Large intestine (tissue), 12 donors: ENCODE results near the gene ASPDH. TPM values are rescaled to one million over a fixed set of nuclear protein-coding genes. Genes with fewer than 3 reads are reported as not detected.

Experiments
- DNase-seq, 2 donors: peaks; one replicate each; pipeline versions ENCODE4 v3.0.0 to v3.0.0-alpha.2; 2013
- H3K27ac ChIP-seq: one replicate; pipeline ENCODE4 v1.5.1; 2013; ENCODE audit warnings: low read length
- H3K27me3 ChIP-seq: 2 replicates; pipeline ENCODE4 v1.6.1; 2013; ENCODE audit warnings: low read length; ENCODE audit not compliant: control insufficient read depth, insufficient read depth
- H3K36me3 ChIP-seq: 2 replicates; pipeline ENCODE4 v1.6.1; 2013; ENCODE audit warnings: low read length; ENCODE audit not compliant: control insufficient read depth, insufficient read depth
- H3K4me1 ChIP-seq: one replicate; pipeline ENCODE4 v1.6.1; 2013; ENCODE audit warnings: low read length; ENCODE audit not compliant: control insufficient read depth, insufficient read depth
- H3K4me3 ChIP-seq: one replicate; pipeline ENCODE4 v1.5.1; 2013; ENCODE audit warnings: low read length
- H3K9me3 ChIP-seq: one replicate; pipeline ENCODE4 v1.6.1; 2013; ENCODE audit warnings: mild to moderate bottlenecking, low read depth, low read length, moderate library complexity; ENCODE audit not compliant: control insufficient read depth
- WGBS: methylation state at CpG from one replicate; pipeline ENCODE4 v1.1.5; 2013; ENCODE audit warnings: low lambda C conversion rate; ENCODE audit not compliant: insufficient coverage; 5-methylcytosine and 5-hydroxymethylcytosine counted together
- long read RNA-seq, 11 donors: transcript quantifications; one replicate each; lab custom pipeline, GENCODE V29; 2026
- polyA plus RNA-seq: library from polyadenylated mRNA; unstranded; fragments of 120-200 nt; gene quantifications from one replicate; pipeline ENCODE4 v1.2.1, GENCODE V29; 2013

ASPDH gene
- polyA plus RNA-seq = 4.4 TPM
- long read RNA-seq, donor 1 = 0 reads
- long read RNA-seq, donor 2, partial matches to known transcripts = 0 of 2 reads
- long read RNA-seq, donor 2, other reads (novel, unspliced or antisense) = 0 of 2 reads
- long read RNA-seq, donor 3, partial matches to known transcripts = 0 of 1 reads
- long read RNA-seq, donor 3, other reads (novel, unspliced or antisense) = 0 of 1 reads
- long read RNA-seq, donor 4 = 0 reads
- long read RNA-seq, donor 5 = 0 reads
- long read RNA-seq, donor 6 = 0 reads
- long read RNA-seq, donor 7 = 0 reads
- long read RNA-seq, donor 8, partial matches to known transcripts = 0 of 1 reads
- long read RNA-seq, donor 8, other reads (novel, unspliced or antisense) = 0 of 1 reads
- long read RNA-seq, donor 9 = 0 reads
- long read RNA-seq, donor 10 = 0 reads
- long read RNA-seq, donor 11, partial matches to known transcripts = 0 of 1 reads
- long read RNA-seq, donor 11, other reads (novel, unspliced or antisense) = 0 of 1 reads

DNA sequence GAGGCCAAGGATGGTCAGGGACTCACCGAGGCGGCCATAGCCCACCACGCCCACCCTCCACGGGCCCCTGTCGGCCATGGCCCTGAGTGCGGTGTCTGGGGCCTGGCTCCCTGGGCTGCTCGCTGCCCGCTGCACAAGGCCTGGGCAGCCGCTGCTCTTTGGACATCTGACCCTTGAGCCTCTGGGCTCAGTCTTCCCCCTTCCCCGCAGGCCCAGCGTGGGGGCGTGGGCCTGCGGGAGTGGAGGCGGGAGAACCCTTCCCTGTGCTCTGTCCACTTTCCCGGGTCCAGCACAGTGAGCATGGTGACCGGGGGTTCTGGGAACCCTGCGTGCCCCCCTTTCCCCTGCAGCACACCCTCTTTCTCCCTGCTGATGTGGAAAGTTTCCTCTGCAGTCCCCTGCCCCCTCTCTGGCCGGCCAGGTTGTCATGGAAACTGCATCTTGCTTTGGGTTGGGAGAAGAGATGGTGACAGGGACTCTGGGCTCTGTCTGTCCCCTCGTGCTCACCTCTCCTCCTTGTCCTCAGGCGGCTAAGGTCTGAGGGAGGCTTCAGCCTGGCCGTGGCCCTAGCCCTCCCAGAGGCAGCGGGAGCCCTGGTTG is at the start of gene ASPDH:
Gene ASPDH (minus strand): TSS at position 168 of the 600 bp plus-strand sequence. CDS start 90 bp downstream, at position 78.
- Histone ChIP-seq H3K4me3 (peak within 1 kb of the TSS; percentile 10), H3K9me3 (peaks cover 10% of the 10 kb centered on the region), H3K27ac (no peak within 1 kb of the TSS), H3K36me3 (no peaks in the 10 kb centered on the region), H3K4me1 (peaks cover 14% of the 10 kb centered on the region), H3K27me3 (peaks cover 9% of the 10 kb centered on the region)
- WGBS = 20% methylated on average over 1 of the region's 22 CpGs
- DNase-seq = no peak

DNA sequence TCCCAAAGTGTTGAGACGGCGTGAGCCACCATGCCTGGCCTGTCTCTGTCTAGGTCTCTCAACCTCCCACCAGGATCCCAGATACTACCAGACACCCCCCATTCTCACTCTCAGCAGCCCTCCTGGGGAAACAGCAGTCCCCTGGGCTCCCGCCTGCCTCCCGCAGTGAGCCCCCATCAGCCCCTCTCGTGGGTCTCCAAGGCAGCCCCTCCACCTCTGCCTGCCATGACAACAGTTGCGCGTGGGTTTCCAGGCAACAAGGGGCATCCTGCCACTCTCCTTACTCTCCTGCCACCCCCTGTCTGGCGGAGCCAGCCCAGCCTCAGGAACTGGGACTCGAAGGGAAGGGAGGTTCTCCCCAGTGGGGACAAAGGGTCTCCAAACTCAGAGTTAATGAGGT is 49.3 kb upstream of the ASPDH start:
- Histone ChIP-seq H3K27me3 (peaks cover 43% of the 10 kb centered on the region), H3K9me3 (no peaks in the 10 kb centered on the region), H3K36me3 (no peaks in the 10 kb centered on the region), H3K27ac (no peak overlapping the region), H3K4me1 (no peaks in the 10 kb centered on the region), H3K4me3 (no peak overlapping the region)
- no peak for DNase-seq
- WGBS = 60% methylated on average over 1 of the region's 9 CpGs

DNA sequence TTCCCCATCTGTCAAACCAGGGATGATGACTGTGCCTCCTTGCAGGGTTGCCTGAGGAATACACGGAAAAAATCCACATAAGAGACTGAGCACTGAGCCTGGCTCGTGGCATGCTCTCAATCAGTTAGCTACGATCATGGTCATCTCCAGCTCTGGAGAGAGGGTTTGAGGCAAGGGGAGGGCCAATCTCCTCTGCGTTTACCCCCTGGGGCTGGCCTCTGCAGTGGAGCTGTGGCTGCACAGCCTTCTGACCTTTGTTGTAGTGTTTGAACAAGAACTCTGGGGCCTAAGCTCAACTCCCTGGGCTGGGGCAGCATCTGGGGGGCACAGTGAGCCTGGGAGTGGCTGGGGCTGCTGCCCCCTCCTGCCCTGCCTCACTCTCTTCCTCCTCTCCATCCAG is 48.6 kb upstream of the ASPDH start:
- WGBS = no CpG with 5 or more reads among the region's 4 CpGs
- H3K36me3 ChIP-seq = no peaks in the 10 kb centered on the region
- peaks cover 42% of the 10 kb centered on the region for H3K27me3 ChIP-seq
- no peaks in the 10 kb centered on the region for H3K9me3 ChIP-seq
- no peak for DNase-seq
- no peak overlapping the region for H3K27ac ChIP-seq
- H3K4me1 ChIP-seq = no peaks in the 10 kb centered on the region
- no peak overlapping the region for H3K4me3 ChIP-seq

DNA sequence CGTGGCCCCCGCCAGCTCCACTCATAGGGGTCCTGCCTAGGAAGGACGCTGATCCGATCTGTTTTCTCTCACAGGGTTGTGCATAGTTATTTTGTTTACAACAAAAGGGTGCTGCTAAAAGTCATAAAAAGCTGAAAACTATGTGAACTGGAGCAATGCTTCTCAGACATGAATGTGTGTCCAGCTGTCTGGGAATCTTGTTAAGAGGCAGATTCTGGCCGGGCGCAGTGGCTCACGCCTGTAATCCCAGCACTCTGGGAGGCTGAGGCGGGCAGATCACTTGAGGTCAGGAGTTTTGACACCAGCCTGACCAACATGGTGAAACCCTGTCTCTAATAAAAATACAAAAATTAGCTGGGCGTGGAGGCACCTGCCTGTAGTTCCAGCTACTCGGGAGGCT is 45.9 kb upstream of the ASPDH start:
- H3K27me3 ChIP-seq = peaks cover 29% of the 10 kb centered on the region
- no CpG with 5 or more reads among the region's 10 CpGs for WGBS

DNA sequence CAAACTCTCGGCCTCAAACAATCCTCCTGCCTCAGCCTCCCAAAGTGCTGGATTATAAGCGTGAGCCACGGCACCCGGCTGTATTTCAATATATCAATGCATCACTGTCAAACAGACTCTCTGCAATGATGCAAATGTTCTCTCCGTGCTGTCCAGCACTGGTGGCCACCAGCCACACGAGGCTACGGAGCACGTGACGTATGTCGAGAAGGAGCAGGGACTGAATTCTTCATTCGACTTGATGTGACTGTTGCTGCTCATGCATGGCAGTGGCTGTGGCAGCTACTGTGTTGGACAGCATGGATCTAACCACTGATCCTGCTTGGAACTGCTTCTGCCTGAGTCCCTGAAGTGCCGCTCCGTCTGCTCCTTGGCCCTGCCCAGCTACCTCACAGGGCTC is 44.7 kb upstream of the ASPDH start:
- no peak for DNase-seq
- Histone ChIP-seq H3K27me3 (peaks cover 18% of the 10 kb centered on the region), H3K4me3 (no peak overlapping the region), H3K4me1 (peaks cover 14% of the 10 kb centered on the region), H3K27ac (no peak overlapping the region), H3K36me3 (no peaks in the 10 kb centered on the region), H3K9me3 (no peaks in the 10 kb centered on the region)
- WGBS = no CpG with 5 or more reads among the region's 13 CpGs

More for the DNA sequence above, 45.9 kb upstream of the ASPDH start:
- DNase-seq = no peak
- Histone ChIP-seq H3K4me1 (peaks cover 14% of the 10 kb centered on the region), H3K27ac (no peak overlapping the region), H3K9me3 (no peaks in the 10 kb centered on the region), H3K36me3 (no peaks in the 10 kb centered on the region), H3K4me3 (no peak overlapping the region)

DNA sequence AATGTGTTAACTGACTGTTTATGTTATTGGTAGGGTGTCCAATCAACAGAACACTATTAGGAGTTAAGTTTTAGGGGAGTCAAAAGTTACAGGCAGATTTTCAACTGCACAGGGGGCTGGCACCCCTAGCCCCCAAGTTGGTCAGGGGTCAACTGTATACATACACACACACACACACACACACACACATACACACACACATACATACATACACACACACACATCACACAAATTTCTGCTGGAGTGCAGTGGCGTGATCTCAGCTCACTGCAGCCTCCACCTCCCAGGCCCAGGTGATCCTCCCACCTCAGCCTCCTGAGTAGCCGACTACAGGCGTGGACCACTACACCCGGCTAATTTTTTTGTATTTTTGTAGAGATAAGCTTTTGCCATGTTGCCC is 44.3 kb upstream of the ASPDH start:
- WGBS = no CpG with 5 or more reads among the region's 4 CpGs
- H3K36me3 ChIP-seq = no peaks in the 10 kb centered on the region
- H3K9me3 ChIP-seq = no peaks in the 10 kb centered on the region
- peaks cover 14% of the 10 kb centered on the region for H3K4me1 ChIP-seq
- DNase-seq = no peak
- H3K27me3 ChIP-seq = peaks cover 14% of the 10 kb centered on the region
- no peak overlapping the region for H3K4me3 ChIP-seq
- no peak overlapping the region for H3K27ac ChIP-seq

DNA sequence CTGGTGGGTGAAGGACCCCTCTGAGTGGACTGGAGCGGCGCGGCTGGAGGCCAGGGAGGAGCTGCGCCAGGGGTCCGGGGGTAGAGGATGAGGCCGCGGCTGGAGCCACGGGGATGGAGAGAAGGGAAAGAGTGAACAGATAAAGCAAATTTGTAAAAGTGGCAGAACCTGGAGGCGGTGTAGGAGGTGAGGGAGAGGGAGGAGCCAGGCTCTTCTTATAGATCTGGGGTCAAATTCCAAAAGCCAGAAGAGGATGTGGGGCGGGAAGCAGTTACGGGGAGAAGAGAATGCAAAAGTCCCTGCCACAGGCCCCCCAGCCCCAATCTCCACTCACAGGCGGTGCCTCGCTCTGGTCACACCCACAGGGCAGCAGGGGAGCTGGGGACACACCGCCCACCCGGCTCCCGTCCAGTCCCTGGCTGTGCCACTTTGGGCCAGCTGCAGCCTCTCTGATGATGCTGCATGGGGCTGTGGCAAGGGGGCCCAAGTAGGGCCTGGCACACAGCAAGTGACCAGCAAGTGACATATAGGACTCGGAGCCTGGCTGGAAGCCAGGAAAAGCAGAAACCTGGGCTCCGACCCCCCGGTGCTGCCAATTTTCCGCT is 43.4 kb upstream of the ASPDH start:
- peak in 1 of 2 donors; percentile 34 for DNase-seq
- Histone ChIP-seq H3K4me3 (no peak overlapping the region), H3K36me3 (no peaks in the 10 kb centered on the region), H3K4me1 (peaks cover 14% of the 10 kb centered on the region), H3K27me3 (peaks cover 16% of the 10 kb centered on the region), H3K27ac (no peak overlapping the region), H3K9me3 (no peaks in the 10 kb centered on the region)
- no CpG with 5 or more reads among the region's 20 CpGs for WGBS

DNA sequence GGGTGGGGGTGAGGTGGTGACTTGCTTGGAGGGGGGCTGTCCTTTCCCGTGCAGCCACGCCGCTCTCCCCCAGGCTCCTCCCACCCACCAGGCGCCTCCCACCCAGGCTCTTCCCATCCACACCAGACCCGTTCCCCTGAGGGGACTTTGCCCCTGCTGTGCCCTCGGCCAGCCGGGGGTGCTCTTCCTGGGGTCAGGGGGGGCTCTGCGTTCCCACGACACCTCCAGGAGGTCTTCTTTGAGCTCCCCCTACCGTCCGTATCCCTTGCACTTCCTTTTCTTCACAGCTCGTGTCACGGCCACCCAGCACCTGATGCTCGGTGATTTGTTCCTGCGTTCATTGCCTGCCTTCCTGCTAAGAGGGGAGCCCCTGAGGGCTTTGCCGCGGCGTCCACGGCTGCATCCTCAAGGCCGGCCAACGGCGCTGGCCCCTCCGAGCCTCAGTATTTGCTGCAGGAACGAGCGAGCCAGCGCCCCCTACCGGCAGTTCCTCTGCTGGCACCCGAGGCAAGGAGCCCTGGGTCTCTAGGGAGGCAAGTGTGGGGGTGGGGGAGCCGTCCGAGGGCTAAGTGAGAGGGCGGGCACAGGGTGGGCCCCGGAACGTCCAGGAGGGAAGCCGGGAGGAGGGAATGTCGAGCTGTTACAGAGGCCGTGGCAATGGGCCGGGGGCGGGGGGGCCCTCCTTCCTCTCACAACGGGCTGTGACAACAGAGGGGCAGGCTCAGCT is 42.7 kb upstream of the ASPDH start:
- WGBS = no CpG with 5 or more reads among the region's 39 CpGs
- H3K36me3 ChIP-seq = no peaks in the 10 kb centered on the region
- DNase-seq = peak; percentile 48 to 53
- H3K27me3 ChIP-seq = peaks cover 23% of the 10 kb centered on the region
- H3K4me3 ChIP-seq = peak overlapping the region; percentile 35
- H3K4me1 ChIP-seq = peaks cover 14% of the 10 kb centered on the region
- H3K27ac ChIP-seq = no peak overlapping the region
- no peaks in the 10 kb centered on the region for H3K9me3 ChIP-seq

DNA sequence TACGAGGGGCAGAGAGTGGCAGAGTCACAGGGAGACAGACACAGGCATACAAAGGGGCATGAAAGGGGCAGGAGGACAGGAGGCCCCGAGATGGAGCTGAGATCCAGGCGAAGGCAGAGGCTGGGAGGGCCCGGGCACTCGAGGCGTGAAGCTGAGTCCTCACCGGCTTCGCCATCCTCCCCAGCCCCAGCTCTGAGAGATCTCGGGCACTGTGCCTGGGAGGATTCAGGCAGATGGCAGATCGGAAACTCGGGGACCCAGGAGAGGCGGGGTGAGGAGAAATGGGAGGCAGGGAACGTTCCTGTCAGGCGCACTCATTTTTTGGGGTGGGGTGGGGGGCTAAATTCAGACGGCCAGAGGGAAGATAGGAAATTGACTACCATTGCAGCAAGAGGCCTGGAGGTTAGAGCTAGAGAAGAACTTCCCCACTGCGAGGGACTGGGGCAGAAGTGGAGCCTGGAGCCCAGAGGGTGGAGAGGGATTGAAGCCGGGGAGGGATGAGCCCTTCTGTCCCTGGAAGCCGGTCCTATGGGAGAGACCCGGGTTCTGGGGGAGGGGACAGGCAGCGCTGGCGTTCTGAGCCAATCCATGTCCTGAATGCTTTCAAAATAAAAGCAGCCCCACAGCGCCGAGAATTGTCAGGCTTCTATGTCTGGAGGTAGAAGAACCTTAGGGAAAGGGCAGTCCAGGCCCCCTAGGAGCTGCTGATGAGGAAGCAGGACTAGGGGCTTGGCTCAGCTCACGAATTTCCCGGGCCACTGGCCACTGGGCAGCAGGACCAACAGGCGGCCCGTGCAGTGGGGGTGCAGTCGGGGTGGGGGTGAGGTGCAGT is 42.0 kb upstream of the ASPDH start:
- Histone ChIP-seq H3K4me3 (no peak overlapping the region), H3K36me3 (no peaks in the 10 kb centered on the region), H3K9me3 (no peaks in the 10 kb centered on the region), H3K4me1 (peaks cover 14% of the 10 kb centered on the region), H3K27me3 (peaks cover 30% of the 10 kb centered on the region), H3K27ac (no peak overlapping the region)
- 73% methylated on average over 4 of the region's 28 CpGs for WGBS
- no peak for DNase-seq
